HepG2 (cell line): Measurements from ENCODE around the gene ARL8A. TPM values are rescaled to one million over a fixed set of nuclear protein-coding genes. Genes with fewer than 3 reads are reported as not detected.
A peak's percentile ranks its signal among the peaks of the same experiment; 100 is the strongest.

Experiments used
- ELF1 ChIP-seq: sonication (generic); formaldehyde crosslinking; IDR thresholded peaks from 2 replicates; pipeline ENCODE4 v1.4.0; 2020; ENCODE audit warnings: missing genetic modification reagents
- FOXA3 ChIP-seq: IDR thresholded peaks from 2 replicates; pipeline ENCODE4 v1.6.1; 2016; ENCODE audit warnings: missing genetic modification reagents, missing compliant biosample characterization
- HDAC1 ChIP-seq: sonication (generic); formaldehyde crosslinking; IDR thresholded peaks from 2 replicates; pipeline ENCODE4 v1.5.1; 2020; ENCODE audit warnings: mild to moderate bottlenecking, missing genetic modification reagents
- HIVEP1 ChIP-seq: sonication (generic); formaldehyde crosslinking; IDR thresholded peaks from 2 replicates; pipeline ENCODE4 v1.4.0; 2020; ENCODE audit warnings: mild to moderate bottlenecking, missing genetic modification reagents
- HMG20A ChIP-seq: IDR thresholded peaks from 2 replicates; pipeline ENCODE4 v1.6.1; 2016; ENCODE audit warnings: borderline replicate concordance
- KDM5A ChIP-seq: fragments of 200-600 bp; sonication (generic); IDR thresholded peaks from 2 replicates; pipeline ENCODE4 v1.7.0; 2018; ENCODE audit warnings: antibody characterized with exemption, mild to moderate bottlenecking, low read length, borderline replicate concordance
- RARA ChIP-seq: IDR thresholded peaks from 2 replicates; pipeline ENCODE4 v1.6.1; 2016; ENCODE audit warnings: missing genetic modification reagents, missing compliant biosample characterization
- SIX1 ChIP-seq: sonication (generic); formaldehyde crosslinking; IDR thresholded peaks from 2 replicates; pipeline ENCODE4 v1.4.0; 2020; ENCODE audit warnings: missing genetic modification reagents, borderline replicate concordance
- TBP ChIP-seq: sonication (generic); formaldehyde crosslinking; IDR thresholded peaks from 2 replicates; pipeline ENCODE4 v1.5.0; 2020; ENCODE audit warnings: missing genetic modification reagents
- ZBTB20 ChIP-seq: sonication (generic); formaldehyde crosslinking; IDR thresholded peaks from 2 replicates; pipeline ENCODE4 v1.8.1; 2023; ENCODE audit warnings: missing genetic modification reagents, low read depth, mild to moderate bottlenecking, borderline replicate concordance
- ZNF292 ChIP-seq: sonication (generic); formaldehyde crosslinking; IDR thresholded peaks from 2 replicates; pipeline ENCODE4 v1.8.1; 2022; ENCODE audit warnings: mild to moderate bottlenecking, low read depth, missing genetic modification reagents, borderline replicate concordance
- ZNF430 ChIP-seq: sonication (generic); formaldehyde crosslinking; IDR thresholded peaks from 2 replicates; pipeline ENCODE4 v1.9.0; 2021; ENCODE audit warnings: mild to moderate bottlenecking, missing genetic modification reagents
- ZNF501 ChIP-seq: sonication (generic); formaldehyde crosslinking; IDR thresholded peaks from 2 replicates; pipeline ENCODE4 v1.5.1; 2020; ENCODE audit warnings: mild to moderate bottlenecking, moderate library complexity, missing genetic modification reagents
- ZNF678 ChIP-seq: sonication (generic); formaldehyde crosslinking; IDR thresholded peaks from 2 replicates; pipeline ENCODE4 v1.4.0; 2020; ENCODE audit warnings: mild to moderate bottlenecking, missing genetic modification reagents
- polyA plus RNA-seq, 8 experiments: library from polyadenylated mRNA; depleted of rRNA in 3 of 8; stranded (reverse) in 7 of 8; unstranded in 1 of 8; fragments of >200 nt; fragmentation: Illumina TruSeq in 4 of 8; extraction: Trizol in 4 of 8; gene quantifications; 2 replicates each; pipeline versions ENCODE4 v1.2.1 to v1.2.3, GENCODE V29; 2011 to 2016; ENCODE audit warnings: low read depth in 4 of 8, missing spikeins in 1 of 8, mixed read lengths in 1 of 8; ENCODE audit not compliant: insufficient read depth in 1 of 8
- total RNA-seq, 5 experiments: library from RNA; depleted of rRNA; stranded (reverse); fragments of >200 nt; fragmentation: Illumina TruSeq; extraction: Trizol; gene quantifications; 2 replicates each; pipeline ENCODE4 v1.2.3, GENCODE V29; 2016; ENCODE audit warnings: low read depth in 1 of 5
- TF ChIP-seq, protein P1 (sequence below): sonication (generic); formaldehyde crosslinking; IDR thresholded peaks from 2 replicates; pipeline ENCODE4 v1.5.0; 2020; ENCODE audit warnings: mild to moderate bottlenecking, missing genetic modification reagents
- TF ChIP-seq, protein P2 (sequence below): sonication (generic); formaldehyde crosslinking; IDR thresholded peaks from 2 replicates; pipeline ENCODE4 v1.5.0; 2020; ENCODE audit warnings: mild to moderate bottlenecking, missing genetic modification reagents, borderline replicate concordance
- TF ChIP-seq, protein P3 (sequence below): sonication (generic); formaldehyde crosslinking; IDR thresholded peaks from 2 replicates; pipeline ENCODE4 v1.8.0; 2022; ENCODE audit warnings: missing genetic modification reagents, mild to moderate bottlenecking, borderline replicate concordance

Gene ARL8A
- total and polyA plus RNA-seq, 2 of the 13 experiments (the other 11 are each of a cell fraction or from before 2014, with no cell fraction given), result 2.7 to 23.4 TPM

DNA sequence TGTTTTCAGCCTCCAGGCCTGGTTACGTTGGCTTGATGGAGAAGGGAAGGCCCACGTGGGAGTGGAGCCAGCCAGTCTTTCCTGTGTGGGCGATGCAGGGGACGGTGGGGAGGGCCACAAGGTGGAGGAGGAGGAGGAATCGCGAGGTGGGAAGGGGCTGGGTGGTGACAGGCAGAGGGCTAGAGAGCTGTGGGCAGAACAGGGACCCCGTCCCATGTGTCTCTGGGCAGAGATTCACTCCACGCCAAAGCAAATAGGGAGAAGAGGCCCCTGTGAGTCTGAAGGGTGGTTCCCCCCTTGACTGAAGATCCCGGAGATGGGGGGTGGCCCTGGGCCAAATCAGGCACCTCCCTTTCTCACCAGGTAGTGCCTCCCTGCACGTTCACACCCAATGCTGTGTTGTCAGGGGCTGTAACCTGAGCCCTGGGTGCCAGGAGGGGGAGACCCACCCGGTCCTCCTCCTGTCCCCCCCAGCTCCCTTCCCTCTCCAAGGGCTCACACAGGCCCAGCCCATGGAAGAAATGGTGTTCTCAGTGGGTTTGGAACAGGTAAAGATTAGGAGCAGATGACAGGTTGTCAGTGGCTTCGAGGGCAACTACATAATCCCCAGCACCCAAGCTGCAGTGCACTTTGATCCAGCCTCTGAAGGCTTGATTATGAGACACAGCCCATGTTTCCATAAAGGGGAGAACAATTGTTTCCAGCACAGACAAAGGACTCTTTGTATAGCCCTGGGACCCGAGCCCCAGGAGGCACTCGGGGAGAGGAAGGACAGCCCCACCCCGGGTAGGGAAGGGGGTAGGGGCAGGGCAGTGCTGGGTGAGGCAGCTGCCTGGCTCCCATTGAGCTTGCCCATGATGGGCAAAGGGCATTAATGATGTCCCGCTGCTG lies 59.5 kb downstream of the ARL8A start (continued):
- TF ChIP-seq, protein P1, sequence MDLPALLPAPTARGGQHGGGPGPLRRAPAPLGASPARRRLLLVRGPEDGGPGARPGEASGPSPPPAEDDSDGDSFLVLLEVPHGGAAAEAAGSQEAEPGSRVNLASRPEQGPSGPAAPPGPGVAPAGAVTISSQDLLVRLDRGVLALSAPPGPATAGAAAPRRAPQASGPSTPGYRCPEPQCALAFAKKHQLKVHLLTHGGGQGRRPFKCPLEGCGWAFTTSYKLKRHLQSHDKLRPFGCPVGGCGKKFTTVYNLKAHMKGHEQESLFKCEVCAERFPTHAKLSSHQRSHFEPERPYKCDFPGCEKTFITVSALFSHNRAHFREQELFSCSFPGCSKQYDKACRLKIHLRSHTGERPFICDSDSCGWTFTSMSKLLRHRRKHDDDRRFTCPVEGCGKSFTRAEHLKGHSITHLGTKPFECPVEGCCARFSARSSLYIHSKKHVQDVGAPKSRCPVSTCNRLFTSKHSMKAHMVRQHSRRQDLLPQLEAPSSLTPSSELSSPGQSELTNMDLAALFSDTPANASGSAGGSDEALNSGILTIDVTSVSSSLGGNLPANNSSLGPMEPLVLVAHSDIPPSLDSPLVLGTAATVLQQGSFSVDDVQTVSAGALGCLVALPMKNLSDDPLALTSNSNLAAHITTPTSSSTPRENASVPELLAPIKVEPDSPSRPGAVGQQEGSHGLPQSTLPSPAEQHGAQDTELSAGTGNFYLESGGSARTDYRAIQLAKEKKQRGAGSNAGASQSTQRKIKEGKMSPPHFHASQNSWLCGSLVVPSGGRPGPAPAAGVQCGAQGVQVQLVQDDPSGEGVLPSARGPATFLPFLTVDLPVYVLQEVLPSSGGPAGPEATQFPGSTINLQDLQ (CRISPR knock-in tag), result no peak
- TF ChIP-seq HIVEP1 (no peak), ZNF501 (CRISPR knock-in tag) (peak; percentile 48), ELF1 (CRISPR knock-in tag) (peak; percentile 24; the same call in 1 of the 2 replicates), SIX1 (CRISPR knock-in tag) (peak; percentile 97), KDM5A (0 out of 2 replicates have a peak, but pooled peaks have one; percentile 16), RARA (CRISPR knock-in tag) (peak; percentile 58), HDAC1 (CRISPR knock-in tag) (peak; percentile 74), ZBTB20 (no peak; the same call in none of the 2 replicates), ZNF292 (CRISPR knock-in tag) (peak; percentile 96), HMG20A (CRISPR knock-in tag) (peak; percentile 27; the same call in 1 of the 2 replicates), FOXA3 (CRISPR knock-in tag) (peak; percentile 54), TBP (CRISPR knock-in tag) (0 out of 2 replicates have a peak, but pooled peaks have one; percentile 54), ZNF430 (CRISPR knock-in tag) (peak; percentile 93; the same call in 1 of the 2 replicates), ZNF678 (CRISPR knock-in tag) (0 out of 2 replicates have a peak, but pooled peaks have one; percentile 26)
- TF ChIP-seq, protein P2, sequence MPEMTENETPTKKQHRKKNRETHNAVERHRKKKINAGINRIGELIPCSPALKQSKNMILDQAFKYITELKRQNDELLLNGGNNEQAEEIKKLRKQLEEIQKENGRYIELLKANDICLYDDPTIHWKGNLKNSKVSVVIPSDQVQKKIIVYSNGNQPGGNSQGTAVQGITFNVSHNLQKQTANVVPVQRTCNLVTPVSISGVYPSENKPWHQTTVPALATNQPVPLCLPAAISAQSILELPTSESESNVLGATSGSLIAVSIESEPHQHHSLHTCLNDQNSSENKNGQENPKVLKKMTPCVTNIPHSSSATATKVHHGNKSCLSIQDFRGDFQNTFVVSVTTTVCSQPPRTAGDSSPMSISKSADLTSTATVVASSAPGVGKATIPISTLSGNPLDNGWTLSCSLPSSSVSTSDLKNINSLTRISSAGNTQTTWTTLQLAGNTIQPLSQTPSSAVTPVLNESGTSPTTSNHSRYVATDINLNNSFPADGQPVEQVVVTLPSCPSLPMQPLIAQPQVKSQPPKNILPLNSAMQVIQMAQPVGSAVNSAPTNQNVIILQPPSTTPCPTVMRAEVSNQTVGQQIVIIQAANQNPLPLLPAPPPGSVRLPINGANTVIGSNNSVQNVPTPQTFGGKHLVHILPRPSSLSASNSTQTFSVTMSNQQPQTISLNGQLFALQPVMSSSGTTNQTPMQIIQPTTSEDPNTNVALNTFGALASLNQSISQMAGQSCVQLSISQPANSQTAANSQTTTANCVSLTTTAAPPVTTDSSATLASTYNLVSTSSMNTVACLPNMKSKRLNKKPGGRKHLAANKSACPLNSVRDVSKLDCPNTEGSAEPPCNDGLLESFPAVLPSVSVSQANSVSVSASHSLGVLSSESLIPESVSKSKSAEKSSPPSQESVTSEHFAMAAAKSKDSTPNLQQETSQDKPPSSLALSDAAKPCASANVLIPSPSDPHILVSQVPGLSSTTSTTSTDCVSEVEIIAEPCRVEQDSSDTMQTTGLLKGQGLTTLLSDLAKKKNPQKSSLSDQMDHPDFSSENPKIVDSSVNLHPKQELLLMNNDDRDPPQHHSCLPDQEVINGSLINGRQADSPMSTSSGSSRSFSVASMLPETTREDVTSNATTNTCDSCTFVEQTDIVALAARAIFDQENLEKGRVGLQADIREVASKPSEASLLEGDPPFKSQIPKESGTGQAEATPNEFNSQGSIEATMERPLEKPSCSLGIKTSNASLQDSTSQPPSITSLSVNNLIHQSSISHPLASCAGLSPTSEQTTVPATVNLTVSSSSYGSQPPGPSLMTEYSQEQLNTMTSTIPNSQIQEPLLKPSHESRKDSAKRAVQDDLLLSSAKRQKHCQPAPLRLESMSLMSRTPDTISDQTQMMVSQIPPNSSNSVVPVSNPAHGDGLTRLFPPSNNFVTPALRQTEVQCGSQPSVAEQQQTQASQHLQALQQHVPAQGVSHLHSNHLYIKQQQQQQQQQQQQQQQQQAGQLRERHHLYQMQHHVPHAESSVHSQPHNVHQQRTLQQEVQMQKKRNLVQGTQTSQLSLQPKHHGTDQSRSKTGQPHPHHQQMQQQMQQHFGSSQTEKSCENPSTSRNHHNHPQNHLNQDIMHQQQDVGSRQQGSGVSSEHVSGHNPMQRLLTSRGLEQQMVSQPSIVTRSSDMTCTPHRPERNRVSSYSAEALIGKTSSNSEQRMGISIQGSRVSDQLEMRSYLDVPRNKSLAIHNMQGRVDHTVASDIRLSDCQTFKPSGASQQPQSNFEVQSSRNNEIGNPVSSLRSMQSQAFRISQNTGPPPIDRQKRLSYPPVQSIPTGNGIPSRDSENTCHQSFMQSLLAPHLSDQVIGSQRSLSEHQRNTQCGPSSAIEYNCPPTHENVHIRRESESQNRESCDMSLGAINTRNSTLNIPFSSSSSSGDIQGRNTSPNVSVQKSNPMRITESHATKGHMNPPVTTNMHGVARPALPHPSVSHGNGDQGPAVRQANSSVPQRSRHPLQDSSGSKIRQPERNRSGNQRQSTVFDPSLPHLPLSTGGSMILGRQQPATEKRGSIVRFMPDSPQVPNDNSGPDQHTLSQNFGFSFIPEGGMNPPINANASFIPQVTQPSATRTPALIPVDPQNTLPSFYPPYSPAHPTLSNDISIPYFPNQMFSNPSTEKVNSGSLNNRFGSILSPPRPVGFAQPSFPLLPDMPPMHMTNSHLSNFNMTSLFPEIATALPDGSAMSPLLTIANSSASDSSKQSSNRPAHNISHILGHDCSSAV (CRISPR knock-in tag), result no peak
- TF ChIP-seq, protein P3, sequence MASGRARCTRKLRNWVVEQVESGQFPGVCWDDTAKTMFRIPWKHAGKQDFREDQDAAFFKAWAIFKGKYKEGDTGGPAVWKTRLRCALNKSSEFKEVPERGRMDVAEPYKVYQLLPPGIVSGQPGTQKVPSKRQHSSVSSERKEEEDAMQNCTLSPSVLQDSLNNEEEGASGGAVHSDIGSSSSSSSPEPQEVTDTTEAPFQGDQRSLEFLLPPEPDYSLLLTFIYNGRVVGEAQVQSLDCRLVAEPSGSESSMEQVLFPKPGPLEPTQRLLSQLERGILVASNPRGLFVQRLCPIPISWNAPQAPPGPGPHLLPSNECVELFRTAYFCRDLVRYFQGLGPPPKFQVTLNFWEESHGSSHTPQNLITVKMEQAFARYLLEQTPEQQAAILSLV (CRISPR knock-in tag), result no peak; the same call in 1 of the 2 replicates
